Nephron progenitor cell (in vitro differentiated cells): ENCODE data around the gene IGSF9B.

Source experiments
- DNase-seq: peaks from one replicate; pipeline ENCODE4 v3.0.0; 2021
- H3K27ac Mint-ChIP-seq: 2 replicates; pipeline ENCODE4 v1.8.0; 2021; ENCODE audit warnings: mild to moderate bottlenecking, moderate library complexity, mixed read lengths
- H3K27me3 Mint-ChIP-seq: 2 replicates; pipeline ENCODE4 v1.8.0; 2021; ENCODE audit warnings: mild to moderate bottlenecking, low read depth, mixed read lengths; ENCODE audit not compliant: poor library complexity
- H3K36me3 Mint-ChIP-seq: 2 replicates; pipeline ENCODE4 v1.8.0; 2021; ENCODE audit warnings: low read depth, mixed read lengths
- H3K4me1 Mint-ChIP-seq: 2 replicates; pipeline ENCODE4 v1.8.0; 2021; ENCODE audit warnings: mixed read lengths
- H3K4me3 Mint-ChIP-seq: 2 replicates; pipeline ENCODE4 v1.8.0; 2021; ENCODE audit warnings: mild to moderate bottlenecking, moderate library complexity, mixed read lengths
- H3K9me3 Mint-ChIP-seq: 2 replicates; pipeline ENCODE4 v1.8.0; 2021; ENCODE audit warnings: mild to moderate bottlenecking, moderate library complexity, mixed read lengths
- CTCF ChIP-seq: fragments of 200-600 bp; sonication (generic); IDR thresholded peaks from 2 replicates; pipeline ENCODE4 v1.5.0; 2021; ENCODE audit warnings: antibody characterized with exemption

Gene IGSF9B

DNA sequence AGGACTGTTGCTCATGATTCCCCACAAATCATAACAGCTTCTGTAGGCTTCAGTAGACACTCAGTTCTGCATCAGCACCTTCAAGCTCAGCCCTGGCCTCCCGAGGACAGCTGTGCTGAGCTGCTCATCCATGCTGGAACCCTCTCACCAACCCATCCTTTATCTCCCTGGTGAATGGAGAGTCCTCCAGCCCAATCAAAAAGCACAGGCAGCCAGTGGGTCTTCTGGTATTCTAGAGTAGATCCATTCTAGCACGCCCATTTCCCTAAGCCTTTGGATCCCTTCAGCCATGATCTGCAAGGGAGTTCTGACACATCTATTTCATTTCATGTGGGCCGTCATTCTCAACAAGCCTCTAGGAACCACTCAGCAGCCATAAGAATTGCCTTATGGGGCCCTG lies 66.9 kb downstream of the IGSF9B start:
- Mint-ChIP-seq H3K36me3 (no peaks in the 10 kb centered on the region), H3K4me1 (peaks cover 21% of the 10 kb centered on the region), H3K9me3 (no peaks in the 10 kb centered on the region), H3K27me3 (peaks cover 8% of the 10 kb centered on the region), H3K4me3 (no peak overlapping the region), H3K27ac (no peak overlapping the region)
- TF ChIP-seq CTCF, result no peak
- DNase-seq, result no peak

DNA sequence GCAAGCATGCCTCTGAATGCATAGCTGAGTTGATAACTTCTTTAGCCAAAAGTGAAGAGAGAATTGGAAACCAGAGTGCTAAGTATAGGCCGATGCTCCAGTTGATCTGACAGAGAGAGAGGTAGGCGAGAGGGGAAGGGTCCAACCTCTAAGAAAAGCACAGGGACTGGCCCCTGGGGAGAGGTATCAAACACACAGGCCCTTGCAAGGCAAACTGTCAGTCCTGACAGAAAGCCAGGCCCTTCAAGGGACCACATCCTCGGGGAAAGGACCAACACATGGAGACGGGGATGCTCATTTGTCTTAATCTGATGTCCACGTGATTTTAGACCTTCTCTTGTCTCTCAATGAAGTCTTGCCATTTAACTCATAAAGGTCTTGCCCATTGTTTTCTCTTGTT lies 67.6 kb downstream of the IGSF9B start:
- H3K27ac Mint-ChIP-seq, result no peak overlapping the region
- peaks cover 14% of the 10 kb centered on the region for H3K4me1 Mint-ChIP-seq
- H3K27me3 Mint-ChIP-seq, result peaks cover 8% of the 10 kb centered on the region
- H3K36me3 Mint-ChIP-seq, result no peaks in the 10 kb centered on the region
- TF ChIP-seq CTCF, result no peak
- H3K9me3 Mint-ChIP-seq, result no peaks in the 10 kb centered on the region
- no peak for DNase-seq
- H3K4me3 Mint-ChIP-seq, result no peak overlapping the region

- H3K9me3 Mint-ChIP-seq, result peaks cover 12% of the 10 kb centered on the region
- H3K4me1 Mint-ChIP-seq, result peaks cover 11% of the 10 kb centered on the region
- peaks cover 8% of the 10 kb centered on the region for H3K27me3 Mint-ChIP-seq
- no peak for TF ChIP-seq CTCF
- H3K36me3 Mint-ChIP-seq, result no peaks in the 10 kb centered on the region
- H3K27ac Mint-ChIP-seq, result no peak overlapping the region
- no peak for DNase-seq
- H3K4me3 Mint-ChIP-seq, result no peak overlapping the region
These were observed 69.0 kb downstream of the IGSF9B start for GRCh38 chr11:133887692-133888332.

- H3K36me3 Mint-ChIP-seq, result no peaks in the 10 kb centered on the region
- no peak for TF ChIP-seq CTCF
- no peak overlapping the region for H3K4me3 Mint-ChIP-seq
- no peak overlapping the region for H3K27ac Mint-ChIP-seq
- no peaks in the 10 kb centered on the region for H3K4me1 Mint-ChIP-seq
- H3K9me3 Mint-ChIP-seq, result peaks cover 20% of the 10 kb centered on the region
- H3K27me3 Mint-ChIP-seq, result peaks cover 2% of the 10 kb centered on the region
- DNase-seq, result no peak
These were observed 70.7 kb downstream of the IGSF9B start for GRCh38 chr11:133886029-133886428.

- no peak for TF ChIP-seq CTCF
- no peak for DNase-seq
- H3K4me1 Mint-ChIP-seq, result no peaks in the 10 kb centered on the region
- peaks cover 6% of the 10 kb centered on the region for H3K9me3 Mint-ChIP-seq
- H3K27me3 Mint-ChIP-seq, result no peaks in the 10 kb centered on the region
- no peak overlapping the region for H3K4me3 Mint-ChIP-seq
- no peaks in the 10 kb centered on the region for H3K36me3 Mint-ChIP-seq
- H3K27ac Mint-ChIP-seq, result no peak overlapping the region
These were observed 84.6 kb downstream of the IGSF9B start for GRCh38 chr11:133872160-133872559.

DNA sequence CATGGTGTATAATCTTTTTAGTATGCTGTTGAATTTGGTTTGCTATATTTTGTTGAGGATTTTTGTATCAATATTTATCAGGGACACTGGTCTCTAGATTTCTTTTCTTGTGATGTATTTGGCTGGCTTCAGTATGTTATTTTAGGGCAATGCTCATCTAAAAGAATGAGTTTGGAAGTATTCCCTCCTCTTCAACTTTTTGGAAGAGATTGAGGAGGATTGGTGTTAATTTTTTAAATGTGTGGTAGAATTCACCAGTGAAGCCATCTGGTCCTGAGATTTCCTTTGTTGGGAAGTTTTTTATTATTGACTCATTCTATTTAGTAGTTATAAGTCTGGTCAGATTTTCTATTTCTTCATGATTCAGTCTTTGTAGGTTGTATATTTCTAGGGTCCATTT lies 89.3 kb downstream of the IGSF9B start:
- no peak for DNase-seq
- no peaks in the 10 kb centered on the region for H3K9me3 Mint-ChIP-seq
- TF ChIP-seq CTCF, result no peak
- H3K4me1 Mint-ChIP-seq, result no peaks in the 10 kb centered on the region
- peaks cover 6% of the 10 kb centered on the region for H3K27me3 Mint-ChIP-seq
- no peaks in the 10 kb centered on the region for H3K36me3 Mint-ChIP-seq
- H3K27ac Mint-ChIP-seq, result no peak overlapping the region
- H3K4me3 Mint-ChIP-seq, result no peak overlapping the region
